GM12873 (cell line): ENCODE measurements around the gene WWOX.

ENCODE experiments used
- CTCF ChIP-seq: IDR thresholded peaks from 2 replicates; pipeline ENCODE4 v1.5.1; 2012; ENCODE audit warnings: low read depth, mild to moderate bottlenecking, moderate library complexity, low read length, control low read depth; ENCODE audit not compliant: insufficient read depth; ENCODE audit errors: missing control alignments

The WWOX gene

GRCh38 chr16:78821335-78821734 lies 721.9 kb downstream of the WWOX start:
- TF ChIP-seq CTCF, result no peak

- no peak for TF ChIP-seq CTCF
These were observed 723.1 kb downstream of the WWOX start for GRCh38 chr16:78822509-78822908.

- no peak for TF ChIP-seq CTCF
These were observed 723.6 kb downstream of the WWOX start for GRCh38 chr16:78823027-78823426.

- no peak for TF ChIP-seq CTCF
These were observed 729.8 kb downstream of the WWOX start for GRCh38 chr16:78829280-78829679.

GRCh38 chr16:78830599-78830998 lies 731.1 kb downstream of the WWOX start:
- TF ChIP-seq CTCF, result no peak

GRCh38 chr16:78832100-78832499 lies 732.6 kb downstream of the WWOX start:
- no peak for TF ChIP-seq CTCF

GRCh38 chr16:78836802-78837491 lies 737.5 kb downstream of the WWOX start:
- no peak for TF ChIP-seq CTCF
